CD4-positive, alpha-beta T cell (primary cell): Measurements from ENCODE around the gene RNU1-4. TPM values are rescaled to one million over a fixed set of nuclear protein-coding genes. Genes with fewer than 3 reads are reported as not detected.
"Not testable (repeated sequence)": the region's sequence is repeated elsewhere in the genome, so short reads cannot be mapped to it uniquely, and the experiment has no call there.

Source experiments
- ATAC-seq: fragments of 200-7000 bp; cut with Tn5 transposase; one replicate; pipeline ENCODE4 v1.10.0; 2022; ENCODE audit warnings: mild to moderate bottlenecking; ENCODE audit not compliant: poor library complexity
- CTCF ChIA-PET: fragments of 350-600 bp; sonication (Branson Sonifier 250); formaldehyde crosslinking; loops from one replicate; lab custom pipeline; 2021; ENCODE audit warnings: antibody characterized with exemption, inconsistent platforms; lab: Charles Lee
- POLR2A ChIA-PET: fragments of 350-600 bp; sonication (Branson Sonifier 250); formaldehyde crosslinking; loops from one replicate; lab custom pipeline; 2021; ENCODE audit warnings: antibody characterized with exemption, inconsistent platforms; lab: Charles Lee
- DNase-seq, 14 experiments: peaks; one replicate each; pipeline ENCODE4 v3.0.0-alpha.2; 2013 to 2020; ENCODE audit warnings: mixed read lengths in 2 of 14
- H3K27ac ChIP-seq, 2 donors: one replicate each; pipeline versions ENCODE4 v1.5.1 to v1.7.0; 2013; ENCODE audit warnings: low read length in 2 of 2, low read depth in 1 of 2, mild to moderate bottlenecking in 1 of 2
- H3K27me3 ChIP-seq, 2 experiments: 1 replicate in 1 of 2; 2 replicates in 1 of 2; pipeline versions ENCODE4 v1.6.1 to v1.7.0; 2013; ENCODE audit warnings: low read length in 2 of 2, control low read depth in 1 of 2, mild to moderate bottlenecking in 1 of 2, moderate library complexity in 1 of 2; ENCODE audit not compliant: insufficient read depth in 2 of 2, control insufficient read depth in 1 of 2
- H3K36me3 ChIP-seq: one replicate; pipeline ENCODE4 v1.6.1; 2013; ENCODE audit warnings: low read length, control low read depth; ENCODE audit not compliant: insufficient read depth
- H3K4me1 ChIP-seq: one replicate; pipeline ENCODE4 v1.6.1; 2013; ENCODE audit warnings: low read length, control low read depth; ENCODE audit not compliant: insufficient read depth
- H3K4me3 ChIP-seq: one replicate; pipeline ENCODE4 v1.5.1; 2013; ENCODE audit warnings: mild to moderate bottlenecking, low read length, moderate library complexity
- H3K9me3 ChIP-seq, 2 experiments: 1 replicate in 1 of 2; 2 replicates in 1 of 2; pipeline versions ENCODE4 v1.6.1 to v1.7.0; 2013; ENCODE audit warnings: low read length in 2 of 2, mild to moderate bottlenecking in 2 of 2, control low read depth in 1 of 2, moderate library complexity in 1 of 2; ENCODE audit not compliant: control insufficient read depth in 1 of 2, insufficient read depth in 1 of 2
- H3K27ac Mint-ChIP-seq: one replicate; pipeline ENCODE4 v1.8.0; 2020; ENCODE audit warnings: mixed read lengths
- H3K27me3 Mint-ChIP-seq: one replicate; pipeline ENCODE4 v1.8.0; 2021; ENCODE audit warnings: mixed read lengths
- H3K36me3 Mint-ChIP-seq: one replicate; pipeline ENCODE4 v1.8.0; 2021; ENCODE audit warnings: low read depth, mixed read lengths
- H3K4me1 Mint-ChIP-seq: one replicate; pipeline ENCODE4 v1.8.0; 2021; ENCODE audit warnings: low read depth, mixed read lengths
- H3K4me3 Mint-ChIP-seq: one replicate; pipeline ENCODE4 v1.8.0; 2020; ENCODE audit warnings: mild to moderate bottlenecking, mixed read lengths
- H3K9me3 Mint-ChIP-seq: one replicate; pipeline ENCODE4 v1.8.0; 2020; ENCODE audit warnings: mixed read lengths
- intact Hi-C, 2 experiments: fragments of 100-400 bp; cut with DNase I in 1 of 2; cut with micrococcal nuclease in 1 of 2; formaldehyde crosslinking; loops; one replicate each; pipeline versions ENCODE4 v1.15.1 to v1.9.0; 2023 to 2025; cut with DNase I, micrococcal nuclease
- total RNA-seq, 174 experiments: library from RNA in 2 of 174; stranded (reverse) in 2 of 174; gene quantifications; one replicate each; pipeline ENCODE4 v1.2.3 and lab custom pipeline; 2021 to 2026
- TF ChIP-seq, protein P1 (sequence below): fragments of 200-600 bp; IDR thresholded peaks from one replicate; pipeline ENCODE4 v1.8.0; 2022; ENCODE audit warnings: antibody characterized with exemption, mild to moderate bottlenecking

RNU1-4 gene
- total RNA-seq, 2 experiments from 2014 or later, result 4,982 to 5,937 TPM

DNA sequence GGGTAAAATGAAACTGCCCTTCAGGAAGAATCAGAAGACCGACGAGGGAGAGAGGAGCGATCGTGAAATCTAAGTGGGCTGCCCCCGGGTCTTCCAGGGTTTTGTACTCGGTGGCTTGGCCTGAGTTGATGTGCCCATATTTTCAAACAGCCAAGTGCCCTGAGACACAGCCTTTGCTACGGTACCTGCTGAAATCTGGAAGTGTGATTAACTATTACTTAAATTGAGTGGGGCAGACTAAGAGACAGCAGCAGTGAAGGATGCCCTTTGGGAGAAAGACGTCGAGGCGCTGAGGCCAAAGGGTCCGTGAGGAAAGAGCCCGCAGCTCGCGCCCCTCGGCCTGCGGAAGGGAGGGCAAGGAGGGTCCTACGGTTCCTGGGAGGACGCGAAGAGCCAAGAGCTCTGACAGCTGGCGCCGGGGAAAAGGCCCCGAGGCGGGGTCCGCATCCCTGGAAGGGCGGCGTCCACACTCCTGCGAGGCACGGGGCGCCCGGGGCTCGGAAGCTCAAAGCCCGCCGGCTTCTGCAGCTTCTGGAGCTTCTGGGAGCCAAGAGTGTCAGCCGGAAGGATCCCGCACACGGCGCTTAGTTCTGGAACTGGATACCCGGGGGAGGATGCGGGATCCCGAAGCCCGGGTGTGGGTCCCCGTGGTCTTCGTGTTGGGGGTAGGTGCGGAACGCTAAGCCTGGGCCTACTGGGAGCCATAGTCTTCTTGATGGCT is 15.4 kb upstream of the RNU1-4 start:
- H3K27ac Mint-ChIP-seq, result no peak overlapping the region
- no peak overlapping the region for H3K4me3 Mint-ChIP-seq
- no peaks in the 10 kb centered on the region for H3K4me1 Mint-ChIP-seq
- Histone ChIP-seq H3K4me3 (no peak overlapping the region), H3K4me1 (peaks cover 11% of the 10 kb centered on the region), H3K9me3 (peaks cover 0 to 5% of the 10 kb centered on the region in 2 experiments), H3K27ac (no peak overlapping the region), H3K27me3 (peaks cover 5 to 12% of the 10 kb centered on the region in 2 experiments), H3K36me3 (no peaks in the 10 kb centered on the region)
- H3K9me3 Mint-ChIP-seq, result no peaks in the 10 kb centered on the region
- H3K27me3 Mint-ChIP-seq, result no peaks in the 10 kb centered on the region
- DNase-seq (peak in 2 of 14 experiments; percentile 7 to 32), ATAC-seq (no peak)
- H3K36me3 Mint-ChIP-seq, result no peaks in the 10 kb centered on the region
- intact Hi-C loops, result loop anchor here in 1 of 2 experiments (10.0 kb wide), 2 partner anchors 230 to 730 kb away; no protein-coding TSS in a partner anchor
- TF ChIP-seq, protein P1, sequence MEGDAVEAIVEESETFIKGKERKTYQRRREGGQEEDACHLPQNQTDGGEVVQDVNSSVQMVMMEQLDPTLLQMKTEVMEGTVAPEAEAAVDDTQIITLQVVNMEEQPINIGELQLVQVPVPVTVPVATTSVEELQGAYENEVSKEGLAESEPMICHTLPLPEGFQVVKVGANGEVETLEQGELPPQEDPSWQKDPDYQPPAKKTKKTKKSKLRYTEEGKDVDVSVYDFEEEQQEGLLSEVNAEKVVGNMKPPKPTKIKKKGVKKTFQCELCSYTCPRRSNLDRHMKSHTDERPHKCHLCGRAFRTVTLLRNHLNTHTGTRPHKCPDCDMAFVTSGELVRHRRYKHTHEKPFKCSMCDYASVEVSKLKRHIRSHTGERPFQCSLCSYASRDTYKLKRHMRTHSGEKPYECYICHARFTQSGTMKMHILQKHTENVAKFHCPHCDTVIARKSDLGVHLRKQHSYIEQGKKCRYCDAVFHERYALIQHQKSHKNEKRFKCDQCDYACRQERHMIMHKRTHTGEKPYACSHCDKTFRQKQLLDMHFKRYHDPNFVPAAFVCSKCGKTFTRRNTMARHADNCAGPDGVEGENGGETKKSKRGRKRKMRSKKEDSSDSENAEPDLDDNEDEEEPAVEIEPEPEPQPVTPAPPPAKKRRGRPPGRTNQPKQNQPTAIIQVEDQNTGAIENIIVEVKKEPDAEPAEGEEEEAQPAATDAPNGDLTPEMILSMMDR, result no peak
- CTCF ChIA-PET, result no interaction called here
- POLR2A ChIA-PET, result no interaction called here

DNA sequence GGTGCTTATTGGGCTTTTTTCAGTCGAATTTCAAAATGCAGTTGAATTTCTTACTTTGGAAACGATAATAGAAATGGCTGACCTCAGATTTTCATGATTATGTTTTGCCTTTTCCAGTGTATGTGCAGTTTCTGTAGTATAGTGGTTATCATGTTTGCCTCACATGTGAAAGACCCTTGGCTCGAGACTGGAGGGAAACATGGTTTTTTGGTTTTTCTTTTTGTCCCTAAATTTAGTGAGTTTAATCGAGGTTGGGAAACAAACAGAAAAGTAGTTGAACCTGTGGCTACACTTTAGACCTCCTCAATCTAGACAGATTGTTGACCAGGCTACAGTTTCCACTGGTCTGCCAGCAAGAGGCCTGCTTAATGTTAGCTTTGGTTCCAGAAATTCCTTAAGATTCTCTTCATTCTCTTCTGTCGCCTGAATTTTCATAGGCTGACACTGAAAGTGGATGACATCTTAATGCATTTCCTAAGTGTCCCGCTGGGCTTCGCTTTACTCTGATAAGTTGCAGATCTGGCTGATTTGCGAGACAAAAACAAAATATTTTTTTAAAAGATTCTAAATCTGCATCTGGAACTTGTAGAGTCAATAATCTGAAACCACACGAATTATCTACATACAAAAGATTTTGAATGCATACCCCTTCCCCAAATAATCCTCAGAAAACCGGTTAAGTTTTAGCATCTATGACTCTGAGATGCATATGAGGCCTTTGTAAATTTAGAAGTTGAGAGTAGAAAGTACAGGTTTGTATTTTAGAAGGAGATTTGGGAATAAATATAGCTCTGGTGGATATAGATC is 14.7 kb upstream of the RNU1-4 start:
- H3K27ac ChIP-seq, H3K36me3 ChIP-seq, H3K27ac Mint-ChIP-seq, H3K4me1 Mint-ChIP-seq, H3K4me3 Mint-ChIP-seq, H3K9me3 ChIP-seq, H3K27me3 Mint-ChIP-seq, ATAC-seq, CTCF ChIA-PET, H3K36me3 Mint-ChIP-seq, H3K9me3 Mint-ChIP-seq, H3K4me3 ChIP-seq, POLR2A ChIA-PET: not testable (repeated sequence)
- peak in 1 of 14 experiments; percentile 7 for DNase-seq
- H3K4me1 ChIP-seq, result peaks cover 11% of the 10 kb centered on the region
- intact Hi-C loops, result loop anchor here in 1 of 2 experiments (10.0 kb wide), 2 partner anchors 229 to 729 kb away; no protein-coding TSS in a partner anchor
- H3K27me3 ChIP-seq, result peaks cover 5 to 12% of the 10 kb centered on the region in 2 experiments

DNA sequence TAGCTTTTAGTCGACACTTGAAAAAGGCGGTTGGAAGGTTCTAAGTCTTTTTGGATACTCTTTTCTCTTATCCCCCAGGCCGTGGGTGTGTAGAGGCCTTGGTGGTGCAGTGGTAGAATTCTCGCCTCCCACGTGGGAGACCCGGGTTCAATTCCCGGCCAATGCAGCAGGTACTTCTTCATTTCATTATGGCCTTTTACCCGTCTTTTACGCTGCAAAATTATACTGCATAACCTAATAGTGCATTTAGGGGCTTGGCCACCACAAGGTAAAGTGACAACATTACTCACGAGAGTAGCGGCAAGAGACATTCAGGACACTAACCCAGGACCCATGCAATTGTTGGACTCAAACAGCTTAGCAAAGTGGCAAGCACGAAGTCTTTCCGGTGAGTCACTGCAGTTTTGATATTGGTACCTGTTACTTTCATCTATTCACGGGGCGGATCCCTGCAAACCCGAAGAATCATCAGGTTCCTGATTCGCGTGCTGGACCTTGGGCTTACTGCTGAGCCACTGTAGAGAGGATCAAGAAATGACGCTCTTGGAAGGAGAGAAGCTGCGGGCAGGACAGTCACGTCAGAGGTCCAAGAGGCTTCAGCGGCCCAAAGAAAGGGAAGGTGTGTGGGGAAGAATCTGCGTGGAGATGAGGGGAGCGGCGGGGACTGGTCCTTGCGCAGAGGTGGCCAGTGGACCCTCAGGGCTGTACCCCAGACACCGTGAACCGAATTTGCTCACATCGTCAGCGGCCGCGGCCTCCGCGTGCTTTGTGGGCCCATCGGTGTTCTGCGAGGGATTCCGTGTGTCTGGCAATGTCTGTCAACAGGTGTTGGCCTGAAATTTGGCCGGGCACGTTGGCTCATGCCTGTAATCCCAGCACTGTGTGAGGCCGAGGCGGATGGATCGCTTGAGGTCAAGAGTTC is 12.9 kb upstream of the RNU1-4 start:
- TF ChIP-seq, protein P1, result no peak
- Histone ChIP-seq H3K36me3 (no peaks in the 10 kb centered on the region), H3K27me3 (peaks cover 5 to 12% of the 10 kb centered on the region in 2 experiments), H3K9me3 (peaks cover 0 to 5% of the 10 kb centered on the region in 2 experiments), H3K27ac (no peak overlapping the region), H3K4me3 (peak overlapping the region; percentile 2), H3K4me1 (peaks cover 11% of the 10 kb centered on the region)
- Mint-ChIP-seq H3K4me3 (no peak overlapping the region), H3K9me3 (no peaks in the 10 kb centered on the region), H3K27ac (no peak overlapping the region), H3K36me3 (no peaks in the 10 kb centered on the region), H3K27me3 (no peaks in the 10 kb centered on the region), H3K4me1 (no peaks in the 10 kb centered on the region)
- intact Hi-C loops, result loop anchor here in 1 of 2 experiments (10.0 kb wide), 2 partner anchors 227 to 727 kb away; no protein-coding TSS in a partner anchor
- ChIA-PET CTCF (interaction anchor here (0.6 kb wide), 1 partner anchor 87 kb away, joined by 3 read pairs; no protein-coding TSS in a partner anchor), POLR2A (interaction anchor here (0.8 to 1.4 kb wide), 2 partner anchors 26 to 114 kb away, joined by 4 read pairs; partner anchors contain the start of gene NBPF1)
- DNase-seq (peak in 8 of 14 experiments; percentile 12 to 64 (median 40)), ATAC-seq (peak; percentile 44)

DNA sequence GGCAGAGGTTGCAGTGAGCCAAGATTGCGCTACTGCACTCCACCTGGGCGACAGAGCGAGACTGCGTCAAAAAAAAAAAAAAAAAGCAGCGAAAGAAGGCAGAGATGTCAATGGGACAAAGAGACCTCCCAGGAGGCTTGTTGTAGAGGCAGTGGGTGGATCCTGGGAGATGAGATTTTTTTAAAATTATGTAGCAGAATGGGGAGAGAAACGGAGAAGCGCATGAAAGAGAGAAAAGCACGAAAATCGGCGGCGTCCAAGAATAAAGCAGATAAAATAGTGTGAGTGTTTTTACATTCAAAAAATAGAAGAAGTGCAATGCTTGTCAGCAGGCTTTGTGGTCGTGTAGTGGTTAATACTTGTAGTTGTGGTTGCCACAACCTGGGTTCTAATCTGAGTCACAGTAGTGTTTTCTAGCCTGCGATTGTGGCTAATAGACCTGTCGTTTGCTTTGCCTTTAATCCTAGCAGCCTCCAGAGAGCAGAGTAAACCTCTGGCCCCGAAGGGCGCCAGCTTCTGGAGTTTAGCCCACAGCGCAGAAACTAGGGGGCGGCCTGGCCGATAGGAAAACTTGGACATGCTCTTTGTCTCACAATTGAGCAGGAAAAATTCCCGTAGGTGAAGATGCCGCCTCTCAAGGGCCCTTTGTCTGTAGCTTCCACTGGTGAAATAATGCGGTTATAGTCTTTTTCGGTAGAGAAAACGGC is 11.9 kb upstream of the RNU1-4 start:
- H3K36me3 ChIP-seq, H3K4me3 ChIP-seq, H3K36me3 Mint-ChIP-seq, CTCF ChIA-PET, ATAC-seq, H3K4me3 Mint-ChIP-seq, H3K27ac Mint-ChIP-seq, H3K4me1 Mint-ChIP-seq, DNase-seq, H3K9me3 Mint-ChIP-seq, H3K9me3 ChIP-seq, H3K27me3 Mint-ChIP-seq, H3K27ac ChIP-seq: not testable (repeated sequence)
- intact Hi-C loops, result loop anchor here in 1 of 2 experiments (10.0 kb wide), 2 partner anchors 226 to 726 kb away; no protein-coding TSS in a partner anchor
- peaks cover 11% of the 10 kb centered on the region for H3K4me1 ChIP-seq
- peaks cover 5 to 12% of the 10 kb centered on the region in 2 experiments for H3K27me3 ChIP-seq
- POLR2A ChIA-PET, result interaction anchor here (0.8 kb wide), 1 partner anchor 27 kb away, joined by 4 read pairs; no protein-coding TSS in a partner anchor
